ENCODE measurements around the gene SHH.

SHH gene

GRCh38 chr7:155792315-155792960, 19.8 kb downstream of the SHH start:
- no peak for DNase-seq (ENCODE audit: low spot score)

GRCh38 chr7:155791836-155792235, 20.4 kb downstream of the SHH start:
- no peak for DNase-seq (ENCODE audit: low spot score)

- no peak for DNase-seq (ENCODE audit: low spot score)
These were observed 21.0 kb downstream of the SHH start for GRCh38 chr7:155791214-155791737.

GRCh38 chr7:155790666-155791065, 21.6 kb downstream of the SHH start:
- no peak for DNase-seq (ENCODE audit: low spot score)

GRCh38 chr7:155789001-155789725, 23.1 kb downstream of the SHH start:
- DNase-seq (ENCODE audit: low spot score), result no peak

GRCh38 chr7:155788616-155789000, 23.7 kb downstream of the SHH start:
- DNase-seq (ENCODE audit: low spot score), result no peak

- DNase-seq (ENCODE audit: low spot score), result no peak
These were observed 25.0 kb downstream of the SHH start for GRCh38 chr7:155787171-155787851.

- no peak for DNase-seq (ENCODE audit: low spot score)
These were observed 25.8 kb downstream of the SHH start for GRCh38 chr7:155786491-155786890.

GRCh38 chr7:155785536-155785935, 26.7 kb downstream of the SHH start:
- no peak for DNase-seq (ENCODE audit: low spot score)

GRCh38 chr7:155782466-155782865, 29.8 kb downstream of the SHH start:
- no peak for DNase-seq (ENCODE audit: low spot score)

- DNase-seq (ENCODE audit: low spot score), result no peak
These were observed 30.8 kb downstream of the SHH start for GRCh38 chr7:155781433-155781832.

- no peak for DNase-seq (ENCODE audit: low spot score)
These were observed 31.4 kb downstream of the SHH start for GRCh38 chr7:155780884-155781283.

GRCh38 chr7:155778349-155778748, 33.9 kb downstream of the SHH start:
- DNase-seq (ENCODE audit: low spot score), result no peak

GRCh38 chr7:155776606-155777005, 35.7 kb downstream of the SHH start:
- DNase-seq (ENCODE audit: low spot score), result no peak

- no peak for DNase-seq (ENCODE audit: low spot score)
These were observed 36.6 kb downstream of the SHH start for GRCh38 chr7:155775691-155776090.

- DNase-seq (ENCODE audit: low spot score), result no peak
These were observed 37.3 kb downstream of the SHH start for GRCh38 chr7:155774947-155775346.

- DNase-seq (ENCODE audit: low spot score), result no peak
These were observed 38.7 kb downstream of the SHH start for GRCh38 chr7:155773531-155773930.

GRCh38 chr7:155770241-155770640, 42.0 kb downstream of the SHH start:
- DNase-seq (ENCODE audit: low spot score), result no peak

GRCh38 chr7:155769701-155770100, 42.6 kb downstream of the SHH start:
- peak; percentile 78 for DNase-seq (ENCODE audit: low spot score)

GRCh38 chr7:155766966-155767916, 45.0 kb downstream of the SHH start:
- DNase-seq (ENCODE audit: low spot score), result no peak

- DNase-seq (ENCODE audit: low spot score), result no peak
These were observed 45.9 kb downstream of the SHH start for GRCh38 chr7:155766386-155766785.

- DNase-seq (ENCODE audit: low spot score), result no peak
These were observed 46.8 kb downstream of the SHH start for GRCh38 chr7:155765458-155765857.

Data from putamen (tissue), 1 donor.